M059J (cell line): Measurements from ENCODE around the gene PPP6R3. TPM values are rescaled to one million over a fixed set of nuclear protein-coding genes. Genes with fewer than 3 reads are reported as not detected.

Experiments used
- DNase-seq: peaks from one replicate; pipeline ENCODE4 v3.0.0-alpha.2; 2012; ENCODE audit warnings: low read depth
- total RNA-seq: library from RNA; depleted of rRNA; stranded (reverse); fragments of >200 nt; shearing (Covaris generic); gene quantifications from 2 replicates; pipeline ENCODE4 v1.2.3, GENCODE V29; 2014

PPP6R3 gene
- total RNA-seq, 1 experiment from 2014 or later: 104 TPM

DNA sequence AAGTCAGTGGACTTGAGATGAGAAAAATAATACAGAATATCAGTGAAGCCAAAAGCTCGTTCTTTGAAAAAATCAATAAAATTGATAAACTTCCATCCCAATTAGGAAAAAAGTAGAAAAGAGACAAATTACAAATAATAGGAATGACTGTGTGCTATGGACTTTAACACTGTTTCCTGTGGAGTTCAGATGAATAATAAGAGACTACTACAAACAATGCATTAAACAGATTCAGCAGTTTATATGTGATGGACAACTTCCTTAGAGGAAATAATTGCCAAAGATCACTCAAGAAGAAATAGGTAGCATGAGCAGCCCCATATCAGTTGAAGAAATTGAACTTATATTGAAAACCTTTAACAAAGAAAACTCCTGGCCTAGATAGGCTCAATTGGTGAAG, 99.7 kb downstream of the PPP6R3 start:
- DNase-seq: no peak

- no peak for DNase-seq
Measured at GRCh38 chr11:68563454-68563853, 102.9 kb downstream of the PPP6R3 start.

- no peak for DNase-seq
Measured at GRCh38 chr11:68564261-68564660, 103.7 kb downstream of the PPP6R3 start.

- DNase-seq: no peak
Measured at GRCh38 chr11:68565768-68566167, 105.2 kb downstream of the PPP6R3 start.

- no peak for DNase-seq
Measured at GRCh38 chr11:68567553-68567952, 107.0 kb downstream of the PPP6R3 start.

DNA sequence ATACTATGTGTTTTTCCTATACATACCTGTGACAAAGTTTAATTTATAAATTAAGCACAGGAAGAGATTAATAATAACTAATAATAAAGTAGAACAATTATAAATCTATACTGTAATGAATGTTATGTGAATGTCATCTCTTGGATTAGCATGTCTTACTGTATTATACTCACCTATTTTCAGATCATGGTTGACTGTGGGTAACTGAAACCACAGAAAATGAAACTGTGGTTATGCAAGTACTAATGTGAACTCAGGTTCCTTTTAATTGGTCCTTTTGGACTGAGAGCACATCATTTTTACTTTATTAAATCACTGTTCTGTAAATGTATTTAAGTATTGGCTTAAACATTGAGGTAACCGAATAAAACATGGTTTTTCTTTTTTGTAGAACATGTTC, 108.8 kb downstream of the PPP6R3 start:
- no peak for DNase-seq

GRCh38 chr11:68570691-68571090, 110.1 kb downstream of the PPP6R3 start:
- no peak for DNase-seq

DNA sequence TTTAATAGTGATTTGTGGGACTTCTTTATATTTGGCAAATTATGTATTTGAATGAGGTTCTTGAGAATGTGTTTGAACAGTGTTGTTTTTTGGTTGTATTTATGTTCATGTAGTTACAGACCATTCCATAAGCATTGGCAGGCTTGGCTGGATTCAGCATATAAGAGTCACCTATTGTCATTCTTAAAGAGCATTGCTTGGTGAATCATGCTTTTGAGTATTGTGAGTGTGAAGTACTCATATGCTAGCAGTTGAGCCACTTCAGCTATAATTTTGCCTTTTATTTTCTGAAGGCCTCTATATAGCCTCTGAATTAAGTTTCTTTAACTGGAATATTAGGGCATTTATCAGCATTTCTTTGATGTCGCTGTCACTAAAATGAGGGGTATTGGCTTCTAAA, 113.8 kb downstream of the PPP6R3 start:
- peak; percentile 13 for DNase-seq

DNA sequence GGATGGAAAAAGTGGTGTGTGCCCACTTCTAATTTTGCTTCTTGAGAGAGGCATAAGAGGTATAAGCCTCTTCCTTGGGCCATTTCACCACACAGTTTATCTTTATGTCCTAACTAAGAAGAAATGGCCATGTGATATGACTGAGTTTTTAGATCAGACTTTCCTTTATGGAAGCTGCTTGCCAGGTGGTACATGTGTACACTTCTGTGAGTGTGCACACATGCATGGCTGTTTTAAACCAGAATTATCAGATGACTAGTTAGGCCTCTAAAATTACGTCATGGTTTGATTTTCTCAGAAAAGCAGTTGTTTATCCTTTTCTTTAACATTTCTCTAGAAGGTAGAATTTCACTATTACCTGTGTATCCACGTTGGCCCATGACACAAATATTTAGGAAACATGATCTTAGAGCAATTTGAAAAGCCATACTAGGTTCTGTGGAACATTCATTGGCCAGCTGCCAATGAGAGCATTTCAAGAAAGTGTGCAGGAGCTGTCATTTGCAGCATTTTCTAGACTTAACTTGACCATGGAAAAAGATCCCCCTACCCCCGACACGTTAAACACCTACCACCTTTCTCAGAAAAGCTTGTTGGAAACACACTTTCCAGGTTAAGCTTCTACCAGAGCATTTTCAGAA, 114.6 kb downstream of the PPP6R3 start:
- DNase-seq: no peak

DNA sequence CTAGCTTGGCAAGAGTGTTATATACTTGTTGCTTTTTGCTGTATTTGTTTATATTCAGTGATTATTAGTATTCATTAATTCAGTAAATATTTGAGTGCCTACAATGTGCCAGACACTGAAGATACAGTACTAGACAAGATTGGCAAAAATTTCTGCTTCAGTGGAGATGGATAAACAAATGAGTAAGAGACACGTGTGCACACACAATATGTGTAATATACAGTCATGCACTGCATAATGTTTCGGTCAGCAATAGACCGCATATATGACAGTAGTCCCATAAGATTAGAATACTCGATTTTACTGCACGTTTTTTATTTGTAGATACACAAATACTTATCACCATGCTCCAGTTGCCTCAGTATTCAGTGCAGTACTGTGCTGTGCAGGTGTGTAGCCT, 118.9 kb downstream of the PPP6R3 start:
- peak; percentile 41 for DNase-seq

DNA sequence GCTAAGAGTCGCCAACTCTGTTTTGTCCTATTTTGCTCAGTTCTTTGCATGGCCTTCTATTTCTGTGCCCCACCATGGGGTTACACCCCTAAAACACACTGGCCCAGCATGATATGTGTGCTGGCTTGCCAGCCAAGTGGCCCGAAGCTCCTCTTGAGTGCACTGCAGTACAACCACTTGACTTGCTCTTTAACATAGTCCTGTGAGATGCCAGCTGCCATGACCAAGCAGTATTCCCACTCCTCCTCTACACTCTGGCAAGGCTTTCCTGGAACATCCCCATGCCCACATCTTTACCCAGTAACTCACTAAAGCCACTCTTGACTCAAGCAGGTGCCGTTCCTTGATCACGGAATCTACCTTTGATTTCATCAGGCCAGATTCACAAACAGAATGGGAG, 120.9 kb downstream of the PPP6R3 start:
- no peak for DNase-seq

GRCh38 chr11:68581901-68582300, 121.3 kb downstream of the PPP6R3 start:
- no peak for DNase-seq

DNA sequence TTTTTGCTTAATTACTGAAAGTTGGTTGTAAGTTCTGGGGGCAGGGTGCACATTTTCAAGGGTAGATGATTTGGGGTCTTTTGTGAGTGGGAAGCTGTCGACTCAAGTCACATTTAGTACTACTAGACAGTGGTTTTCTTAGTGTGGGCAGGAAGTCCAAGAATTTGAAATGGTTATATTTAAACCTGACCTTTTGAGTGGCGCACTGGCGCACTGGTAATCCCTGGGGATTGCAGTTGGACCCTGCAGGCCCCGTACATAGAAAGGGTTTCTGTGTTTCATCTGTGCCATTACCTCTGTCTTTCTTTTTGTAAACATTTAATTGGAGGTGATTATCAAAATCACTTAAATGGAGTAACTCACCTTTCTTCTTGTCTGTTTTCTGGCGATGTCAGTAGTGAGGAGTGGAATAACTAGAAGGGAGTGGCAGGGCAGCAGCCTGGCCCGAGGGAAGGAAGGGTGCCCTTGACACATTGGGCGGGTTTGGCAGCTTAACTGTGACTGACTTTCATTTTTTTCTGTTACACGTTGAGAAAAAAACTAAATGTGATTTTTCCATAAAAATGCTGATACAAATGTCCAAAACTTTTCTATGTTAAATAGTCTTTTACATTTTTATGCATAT, 122.0 kb downstream of the PPP6R3 start:
- no peak for DNase-seq

- DNase-seq: no peak
Measured at GRCh38 chr11:68583041-68583446, 122.5 kb downstream of the PPP6R3 start.

DNA sequence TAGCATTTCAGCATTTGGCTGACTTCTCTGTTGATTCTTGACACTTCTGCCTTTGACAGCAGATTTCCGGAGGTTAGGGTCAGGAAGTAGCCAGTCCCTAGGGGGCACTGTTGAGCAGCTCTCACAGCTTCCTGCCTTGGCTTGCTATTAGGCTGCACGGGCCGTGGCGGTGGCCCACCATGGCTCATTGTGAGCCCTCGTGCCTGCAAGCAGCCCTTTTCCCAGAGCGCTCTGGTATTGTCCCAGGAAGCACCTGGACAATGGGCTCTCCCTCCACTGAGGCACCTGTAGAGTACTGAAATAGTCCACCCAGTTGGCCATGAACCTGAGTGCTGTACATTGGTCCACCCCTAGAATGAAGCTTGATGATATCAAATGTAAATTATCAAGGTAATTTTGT, 123.5 kb downstream of the PPP6R3 start:
- DNase-seq: peak; percentile 5

DNA sequence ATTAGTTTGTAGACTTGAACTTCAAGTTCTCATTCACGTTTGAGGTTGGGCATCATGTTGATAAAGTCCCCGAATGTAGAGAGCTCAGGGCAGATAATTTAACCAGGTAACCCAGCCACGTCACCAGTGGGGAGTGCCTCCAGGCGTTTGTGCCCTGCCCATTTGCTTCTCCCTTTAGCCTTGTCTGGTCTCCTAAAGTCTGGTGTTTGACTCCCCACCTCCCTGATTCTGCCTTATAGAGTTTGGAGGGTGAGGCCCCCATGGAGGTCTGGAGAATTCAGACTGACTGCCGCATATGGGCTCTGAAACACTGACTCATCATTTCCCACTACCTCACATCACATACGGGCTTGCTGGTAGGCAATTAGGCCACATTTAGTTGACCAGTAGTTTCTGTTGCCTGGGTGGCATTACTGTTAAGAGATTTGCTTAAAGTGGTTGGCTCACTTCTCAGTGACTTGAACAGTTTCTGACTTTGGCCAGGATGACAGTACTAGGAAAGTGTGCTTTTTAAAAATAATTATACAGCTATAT, 124.5 kb downstream of the PPP6R3 start:
- no peak for DNase-seq

GRCh38 chr11:68589547-68590216, 129.1 kb downstream of the PPP6R3 start:
- DNase-seq: no peak

DNA sequence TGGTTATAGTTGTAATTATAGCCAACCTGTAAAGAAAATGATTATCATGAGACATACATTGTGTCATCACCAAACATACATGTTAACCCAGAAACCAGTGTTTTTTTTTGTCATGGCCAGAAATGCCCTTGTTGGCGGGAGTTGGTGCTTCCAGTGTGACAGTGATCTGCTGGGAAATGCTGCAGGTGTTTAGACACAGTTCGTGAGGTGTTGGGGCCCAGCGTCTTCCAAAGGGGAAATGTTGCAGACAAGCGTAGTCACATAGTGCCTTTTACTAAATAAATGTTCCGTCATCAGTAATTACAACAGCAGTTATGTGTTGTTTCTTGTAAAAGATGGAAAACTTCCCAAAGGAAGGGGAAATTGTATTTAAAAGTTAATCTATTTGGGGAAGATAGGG, 131.2 kb downstream of the PPP6R3 start:
- DNase-seq: no peak

DNA sequence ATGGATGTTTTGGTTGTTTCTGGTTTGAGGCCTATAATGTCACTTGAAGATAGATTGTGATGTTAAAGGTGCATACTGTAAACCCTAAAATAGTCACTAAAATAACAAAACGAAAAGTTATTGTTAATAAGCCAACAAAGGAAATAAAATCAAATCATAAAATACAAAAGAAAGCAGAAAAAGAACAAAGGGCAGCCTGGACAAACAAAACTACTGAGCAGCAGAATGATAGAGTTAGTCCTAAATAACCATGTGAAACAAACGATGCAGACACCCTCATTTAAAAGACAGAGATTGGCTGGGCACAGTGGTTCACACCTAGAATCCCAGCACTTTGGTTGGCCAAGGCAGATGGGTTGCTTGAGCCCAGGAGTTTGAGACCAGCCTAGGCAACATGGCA, 132.9 kb downstream of the PPP6R3 start:
- no peak for DNase-seq

DNA sequence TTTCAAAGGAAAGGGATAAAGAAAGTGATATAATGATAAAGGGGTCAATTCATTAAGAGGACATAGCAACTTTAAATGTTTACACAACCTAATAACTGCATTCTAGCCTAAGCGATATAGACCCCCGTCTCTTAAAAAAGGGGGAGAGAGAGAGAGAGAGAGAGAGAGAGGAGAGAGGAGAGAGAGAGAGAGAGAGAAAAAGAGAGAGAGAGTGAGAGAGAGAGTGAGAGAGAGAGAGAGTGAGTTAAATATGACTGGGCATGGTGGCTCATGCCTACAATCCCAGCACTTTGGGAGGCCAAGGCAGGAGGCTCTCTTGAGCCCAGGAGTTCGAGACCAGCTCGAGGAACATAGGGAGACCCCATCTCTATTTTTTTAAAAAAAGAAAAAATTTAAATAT, 133.6 kb downstream of the PPP6R3 start:
- no peak for DNase-seq

GRCh38 chr11:68596231-68596630, 135.7 kb downstream of the PPP6R3 start:
- DNase-seq: no peak

- DNase-seq: peak; percentile 9
Measured at GRCh38 chr11:68598816-68599653, 138.5 kb downstream of the PPP6R3 start.
